ENCODE measurements around the gene PFKFB4. TPM values are rescaled to one million over a fixed set of nuclear protein-coding genes. Genes with fewer than 3 reads are reported as not detected.

Gene PFKFB4
- total and polyA plus RNA-seq, 2 donors (not counting 1 experiment from before 2014, with no cell fraction given): 1.3 to 3.3 TPM

DNA sequence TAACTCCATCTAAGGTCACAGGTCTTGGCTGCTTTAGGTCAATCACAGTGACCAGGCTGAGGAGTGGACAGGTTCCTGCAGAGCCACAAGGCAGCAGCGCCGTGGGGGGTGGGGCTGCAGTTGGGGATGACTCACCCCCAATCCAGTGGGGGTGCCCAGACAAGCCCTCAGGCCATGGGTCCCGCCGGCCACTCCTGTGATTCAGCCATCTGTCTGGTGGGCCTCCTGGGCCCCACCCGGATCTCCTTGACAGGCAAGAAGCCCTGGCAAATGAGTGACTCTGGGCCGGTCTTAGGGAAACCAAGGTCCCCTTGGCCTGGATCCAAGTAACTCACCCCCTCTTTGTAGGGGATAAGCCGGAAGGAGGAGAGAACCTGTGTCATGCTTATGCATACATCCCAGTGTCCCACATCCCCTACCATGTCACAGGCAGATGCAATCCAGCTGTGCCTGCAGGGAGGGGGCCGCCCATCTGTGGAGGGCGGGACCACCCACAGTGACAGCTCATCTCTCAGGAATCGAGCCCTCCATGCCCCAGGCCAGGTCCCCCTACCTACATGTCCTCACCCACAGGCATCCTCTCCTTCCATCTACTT, 39.0 kb upstream of the PFKFB4 start:
- no peak overlapping the region for H3K4me3 ChIP-seq (ENCODE audit: control extremely low read depth in 1 of 5, extremely low read depth in 1 of 5, insufficient read depth in 1 of 5, low read depth in 2 of 5, low read length in 4 of 5)
- no peak overlapping the region for H3K4me3 Mint-ChIP-seq
- DNase-seq: no peak
- no peak overlapping the region for H3K9ac ChIP-seq (ENCODE audit: low read length)
- H3K79me2 ChIP-seq (ENCODE audit: control insufficient read depth, insufficient read depth, low read length): no peaks in the 10 kb centered on the region
- ChIA-PET CTCF (no interaction called here), POLR2A (no interaction called here)
- peak; percentile 13 for ATAC-seq (ENCODE audit: low read depth)
- H3K27me3 Mint-ChIP-seq: peaks cover 21% of the 10 kb centered on the region
- no peak overlapping the region for H3K27ac Mint-ChIP-seq
- H3K27me3 ChIP-seq (replicated peaks in 1 of 4; ENCODE audit: control extremely low read depth in 1 of 4, control insufficient read depth in 3 of 4, insufficient read depth in 4 of 4, low read length in 3 of 4): peaks cover 0 to 33% (median 6%) of the 10 kb centered on the region in 4 experiments
- WGBS (ENCODE audit: insufficient coverage): 53% methylated on average over 5 of the region's 10 CpGs
- H2AFZ ChIP-seq (ENCODE audit: insufficient read depth, low read depth, low read length, poor library complexity, severe bottlenecking): no peak overlapping the region
- no peaks in the 10 kb centered on the region for H3K9me3 Mint-ChIP-seq (ENCODE audit: insufficient read depth)
- no peak overlapping the region for H3K27ac ChIP-seq (ENCODE audit: low read length in 2 of 2)
- peak overlapping the region; percentile 53 for H3K4me2 ChIP-seq (replicated peaks; ENCODE audit: low read depth, low read length, poor library complexity, severe bottlenecking)
- peaks cover 9% of the 10 kb centered on the region for H3K4me1 Mint-ChIP-seq
- TF ChIP-seq EZH2 (IDR thresholded peaks at IDR 0.05; ENCODE audit: borderline replicate concordance, insufficient read depth, low read depth, low read length, poor library complexity, severe bottlenecking): no peak
- TF ChIP-seq, protein P1, sequence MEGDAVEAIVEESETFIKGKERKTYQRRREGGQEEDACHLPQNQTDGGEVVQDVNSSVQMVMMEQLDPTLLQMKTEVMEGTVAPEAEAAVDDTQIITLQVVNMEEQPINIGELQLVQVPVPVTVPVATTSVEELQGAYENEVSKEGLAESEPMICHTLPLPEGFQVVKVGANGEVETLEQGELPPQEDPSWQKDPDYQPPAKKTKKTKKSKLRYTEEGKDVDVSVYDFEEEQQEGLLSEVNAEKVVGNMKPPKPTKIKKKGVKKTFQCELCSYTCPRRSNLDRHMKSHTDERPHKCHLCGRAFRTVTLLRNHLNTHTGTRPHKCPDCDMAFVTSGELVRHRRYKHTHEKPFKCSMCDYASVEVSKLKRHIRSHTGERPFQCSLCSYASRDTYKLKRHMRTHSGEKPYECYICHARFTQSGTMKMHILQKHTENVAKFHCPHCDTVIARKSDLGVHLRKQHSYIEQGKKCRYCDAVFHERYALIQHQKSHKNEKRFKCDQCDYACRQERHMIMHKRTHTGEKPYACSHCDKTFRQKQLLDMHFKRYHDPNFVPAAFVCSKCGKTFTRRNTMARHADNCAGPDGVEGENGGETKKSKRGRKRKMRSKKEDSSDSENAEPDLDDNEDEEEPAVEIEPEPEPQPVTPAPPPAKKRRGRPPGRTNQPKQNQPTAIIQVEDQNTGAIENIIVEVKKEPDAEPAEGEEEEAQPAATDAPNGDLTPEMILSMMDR (IDR thresholded peaks at IDR 0.05): no peak
- intact Hi-C loops (cut with micrococcal nuclease): no loop called here
- peaks cover 4 to 9% of the 10 kb centered on the region in 2 donors for H3K4me1 ChIP-seq (ENCODE audit: control insufficient read depth in 2 of 2, insufficient read depth in 2 of 2, low read length in 2 of 2)
- H3K9me3 ChIP-seq (ENCODE audit: control extremely low read depth in 1 of 3, control insufficient read depth in 2 of 3, insufficient read depth in 1 of 3, low read length in 2 of 3): no peaks in the 10 kb centered on the region
- no peaks in the 10 kb centered on the region for H4K20me1 ChIP-seq (ENCODE audit: control insufficient read depth, insufficient read depth, low read length, poor library complexity, severe bottlenecking)
- peaks cover 0 to 30% of the 10 kb centered on the region in 2 experiments for H3K36me3 ChIP-seq (replicated peaks in 1 of 2; ENCODE audit: control extremely low read depth in 1 of 2, control insufficient read depth in 1 of 2, extremely low read depth in 1 of 2, insufficient read depth in 2 of 2, low read length in 1 of 2)

DNA sequence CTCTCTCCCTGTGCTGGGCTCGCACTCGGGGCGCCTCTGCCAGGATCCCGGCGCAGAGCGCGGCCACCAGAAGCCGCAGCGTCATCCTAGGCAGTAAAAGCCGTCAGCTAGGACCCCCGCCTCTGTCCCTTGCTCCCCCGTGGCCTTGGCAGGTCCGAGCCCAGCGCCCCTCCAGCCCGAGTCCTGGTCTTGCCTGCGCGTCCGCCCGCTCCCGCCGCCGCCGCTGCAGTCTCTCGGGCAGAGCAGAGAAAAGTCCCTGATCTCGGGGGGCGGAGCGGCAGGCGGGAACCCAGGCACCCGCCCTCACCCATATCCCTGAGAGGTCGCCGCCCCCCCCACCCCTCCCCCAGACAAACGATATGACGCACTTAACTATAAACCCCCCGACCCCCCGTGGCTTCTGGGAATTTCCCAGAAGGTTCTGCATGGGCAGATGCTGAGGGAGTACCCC, 38.5 kb upstream of the PFKFB4 start, which contains the start of gene COL7A1:
TSS of gene COL7A1 (minus strand) at position 255 of the 451 bp plus-strand sequence. CDS start at position 85, 170 bp downstream.
- H3K4me3 Mint-ChIP-seq: peak within 1 kb of the TSS; percentile 45
- TF ChIP-seq, protein P1 (IDR thresholded peaks at IDR 0.05): no peak
- TF ChIP-seq EZH2 (IDR thresholded peaks at IDR 0.05; ENCODE audit: borderline replicate concordance, insufficient read depth, low read depth, low read length, poor library complexity, severe bottlenecking): no peak
- intact Hi-C loops (cut with micrococcal nuclease): no loop called here
- H3K4me1 ChIP-seq (ENCODE audit: control insufficient read depth in 2 of 2, insufficient read depth in 2 of 2, low read length in 2 of 2): peaks cover 4 to 9% of the 10 kb centered on the region in 2 donors
- H3K9me3 ChIP-seq (ENCODE audit: control extremely low read depth in 1 of 3, control insufficient read depth in 2 of 3, insufficient read depth in 1 of 3, low read length in 2 of 3): no peaks in the 10 kb centered on the region
- peak within 1 kb of the TSS; percentile 53 for H3K4me2 ChIP-seq (replicated peaks; ENCODE audit: low read depth, low read length, poor library complexity, severe bottlenecking)
- H2AFZ ChIP-seq (ENCODE audit: insufficient read depth, low read depth, low read length, poor library complexity, severe bottlenecking): peak within 1 kb of the TSS; percentile 38
- peaks cover 24% of the 10 kb centered on the region for H3K27me3 Mint-ChIP-seq
- ChIA-PET POLR2A (no interaction called here), CTCF (no interaction called here)
- no peaks in the 10 kb centered on the region for H3K79me2 ChIP-seq (ENCODE audit: control insufficient read depth, insufficient read depth, low read length)
- H3K9ac ChIP-seq (ENCODE audit: low read length): no peak within 1 kb of the TSS
- H3K9me3 Mint-ChIP-seq (ENCODE audit: insufficient read depth): no peaks in the 10 kb centered on the region
- H4K20me1 ChIP-seq (ENCODE audit: control insufficient read depth, insufficient read depth, low read length, poor library complexity, severe bottlenecking): no peaks in the 10 kb centered on the region
- peaks cover 9% of the 10 kb centered on the region for H3K4me1 Mint-ChIP-seq
- H3K36me3 ChIP-seq (replicated peaks in 1 of 2; ENCODE audit: control extremely low read depth in 1 of 2, control insufficient read depth in 1 of 2, extremely low read depth in 1 of 2, insufficient read depth in 2 of 2, low read length in 1 of 2): peaks cover 0 to 24% of the 10 kb centered on the region in 2 experiments
- no peak within 1 kb of the TSS for H3K27ac Mint-ChIP-seq
- peaks cover 0 to 33% (median 6%) of the 10 kb centered on the region in 4 experiments for H3K27me3 ChIP-seq (replicated peaks in 1 of 4; ENCODE audit: control extremely low read depth in 1 of 4, control insufficient read depth in 3 of 4, insufficient read depth in 4 of 4, low read length in 3 of 4)
- DNase-seq: peak; percentile 71
- no peak within 1 kb of the TSS for H3K4me3 ChIP-seq (ENCODE audit: control extremely low read depth in 1 of 5, extremely low read depth in 1 of 5, insufficient read depth in 1 of 5, low read depth in 2 of 5, low read length in 4 of 5)
- peak; percentile 15 for ATAC-seq (ENCODE audit: low read depth)
- H3K27ac ChIP-seq (ENCODE audit: low read length in 2 of 2): no peak within 1 kb of the TSS
- WGBS (ENCODE audit: insufficient coverage): 4% methylated on average over 26 of the region's 35 CpGs

Measured in B cell (primary cell).